GM12801 (cell line): ENCODE data around the gene GMPPB.

Experiments used
- TF ChIP-seq, protein P1 (sequence below): IDR thresholded peaks from one replicate; pipeline ENCODE4 v1.5.1; 2011; ENCODE audit warnings: control low read depth; ENCODE audit not compliant: insufficient read length; ENCODE audit errors: extremely low read depth

GMPPB gene

DNA sequence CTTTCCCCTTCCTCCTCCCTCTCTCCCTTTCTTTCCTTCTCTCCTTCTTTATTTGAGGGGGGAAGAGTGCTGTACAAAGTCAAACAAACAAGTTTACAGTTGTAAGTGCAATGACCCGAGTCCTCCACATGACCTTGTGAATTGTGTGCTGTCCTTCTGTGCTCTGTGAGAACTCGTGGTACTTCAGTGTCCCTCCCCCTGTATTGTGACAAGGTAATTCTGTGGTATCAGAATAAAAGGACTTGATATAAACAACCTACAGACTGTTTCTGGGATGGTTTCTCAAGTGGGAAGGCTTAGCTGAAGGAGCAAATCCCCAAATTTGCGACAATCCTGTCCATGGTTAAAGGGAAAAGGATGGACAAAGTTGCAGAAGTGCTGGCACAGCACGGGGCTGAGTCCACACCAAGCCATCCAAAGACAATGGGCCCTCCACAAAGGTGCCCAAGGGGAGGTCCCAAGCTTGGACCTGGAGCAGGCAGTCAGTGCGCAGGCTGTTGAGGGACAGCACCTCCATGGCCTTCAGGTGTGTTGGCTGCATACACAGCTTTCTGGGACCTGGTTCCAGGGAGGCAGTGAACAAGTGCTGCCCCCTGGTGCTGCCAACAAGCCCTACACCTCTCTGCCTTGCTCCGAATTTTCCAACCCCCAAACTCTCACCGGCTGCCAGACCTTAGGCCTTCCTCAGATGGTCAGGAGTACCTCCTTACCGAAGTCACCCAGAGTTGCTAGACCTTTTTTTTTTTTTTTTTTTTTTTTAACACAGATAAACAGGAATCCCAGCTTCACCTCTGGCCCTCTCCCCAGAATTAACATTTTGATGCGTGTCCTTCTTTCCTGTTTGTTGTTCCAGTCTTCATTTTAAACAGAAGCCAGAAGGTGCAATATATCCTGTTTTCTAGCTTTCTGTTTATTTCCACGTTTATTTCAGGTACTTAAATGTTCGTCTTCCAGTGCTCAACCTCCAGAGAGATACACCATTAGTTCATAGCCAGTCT lies 52.2 kb downstream of the GMPPB start:
- TF ChIP-seq, protein P1, sequence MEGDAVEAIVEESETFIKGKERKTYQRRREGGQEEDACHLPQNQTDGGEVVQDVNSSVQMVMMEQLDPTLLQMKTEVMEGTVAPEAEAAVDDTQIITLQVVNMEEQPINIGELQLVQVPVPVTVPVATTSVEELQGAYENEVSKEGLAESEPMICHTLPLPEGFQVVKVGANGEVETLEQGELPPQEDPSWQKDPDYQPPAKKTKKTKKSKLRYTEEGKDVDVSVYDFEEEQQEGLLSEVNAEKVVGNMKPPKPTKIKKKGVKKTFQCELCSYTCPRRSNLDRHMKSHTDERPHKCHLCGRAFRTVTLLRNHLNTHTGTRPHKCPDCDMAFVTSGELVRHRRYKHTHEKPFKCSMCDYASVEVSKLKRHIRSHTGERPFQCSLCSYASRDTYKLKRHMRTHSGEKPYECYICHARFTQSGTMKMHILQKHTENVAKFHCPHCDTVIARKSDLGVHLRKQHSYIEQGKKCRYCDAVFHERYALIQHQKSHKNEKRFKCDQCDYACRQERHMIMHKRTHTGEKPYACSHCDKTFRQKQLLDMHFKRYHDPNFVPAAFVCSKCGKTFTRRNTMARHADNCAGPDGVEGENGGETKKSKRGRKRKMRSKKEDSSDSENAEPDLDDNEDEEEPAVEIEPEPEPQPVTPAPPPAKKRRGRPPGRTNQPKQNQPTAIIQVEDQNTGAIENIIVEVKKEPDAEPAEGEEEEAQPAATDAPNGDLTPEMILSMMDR, result no peak

DNA sequence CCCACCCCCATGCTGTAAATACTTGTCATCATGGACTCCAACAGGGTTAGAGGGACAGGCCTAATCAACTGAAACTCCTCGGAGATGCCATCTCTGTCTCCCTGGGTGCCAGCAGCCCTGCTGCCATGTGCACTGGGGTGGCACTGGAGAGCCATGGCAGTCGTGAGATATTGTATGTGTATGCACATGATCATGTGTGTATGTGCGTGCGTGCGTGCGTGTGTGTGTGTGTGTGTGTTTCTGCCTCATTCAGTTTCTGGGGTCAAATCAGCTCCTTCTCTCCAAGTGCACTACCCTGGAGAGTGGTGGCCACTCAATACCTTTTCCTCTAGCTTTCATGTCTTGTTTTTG lies 52.8 kb downstream of the GMPPB start:
- TF ChIP-seq, protein P1, result no peak
